GM18873 (cell line): ENCODE results near the gene SLC22A17.
"Not testable (repeated sequence)": the region's sequence is repeated elsewhere in the genome, so short reads cannot be mapped to it uniquely, and the experiment has no call there.

Experiments used
- ATAC-seq: cut with Tn5 transposase; IDR thresholded peaks from one replicate; pipeline ENCODE4 v1.9.1; 2021; ENCODE audit warnings: mild to moderate bottlenecking, moderate library complexity, moderate number of reproducible peaks; ENCODE audit not compliant: unreplicated experiment, low FRiP score

The SLC22A17 gene

DNA sequence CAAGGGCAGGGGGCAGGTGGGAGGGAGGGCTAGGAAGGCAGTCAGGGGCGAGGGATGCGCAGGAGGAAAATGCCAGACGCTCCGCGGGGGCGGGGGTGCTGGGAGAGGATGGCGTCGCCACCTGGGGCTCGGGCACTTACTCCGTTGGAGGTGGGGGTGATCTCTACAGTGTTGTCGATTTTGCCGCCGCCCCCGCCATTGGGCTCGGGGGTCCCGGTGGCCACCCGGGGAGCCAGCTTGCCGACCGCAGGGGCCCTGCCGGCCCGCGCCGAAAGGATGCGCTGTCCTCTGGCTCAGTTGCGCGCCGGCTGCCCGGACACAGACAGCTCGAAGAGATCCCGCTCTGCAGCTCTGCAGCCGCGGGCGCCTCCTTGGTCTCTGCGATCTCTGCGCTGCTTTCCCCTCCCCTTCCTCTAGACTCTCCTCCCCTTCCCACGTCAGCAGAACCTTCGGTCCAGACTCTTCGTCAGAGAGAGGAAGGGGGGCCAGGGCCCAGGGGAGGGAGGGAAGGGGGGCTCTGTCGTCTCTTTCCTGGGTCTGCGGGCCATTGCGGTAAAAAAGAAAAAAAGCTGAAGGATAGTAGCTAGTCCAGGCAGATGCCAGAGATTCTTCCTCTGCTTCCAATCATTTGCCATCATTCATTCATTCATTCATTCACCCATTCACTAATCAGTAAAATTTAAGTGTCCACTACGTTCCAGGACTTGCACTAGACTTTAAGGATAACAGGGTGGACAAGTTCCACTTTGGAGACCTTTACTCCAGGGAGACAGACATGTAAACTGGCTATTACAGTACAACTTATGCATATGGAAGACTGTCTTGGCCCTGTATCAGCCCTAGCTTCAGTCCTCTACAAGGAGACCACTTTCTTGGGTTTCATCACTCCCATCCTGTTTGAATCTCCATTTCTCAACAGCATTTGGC is at the start of gene SLC22A17:
TSS of gene SLC22A17 (minus strand) at position 382 of the 927 bp plus-strand sequence.
- ATAC-seq, result no peak

DNA sequence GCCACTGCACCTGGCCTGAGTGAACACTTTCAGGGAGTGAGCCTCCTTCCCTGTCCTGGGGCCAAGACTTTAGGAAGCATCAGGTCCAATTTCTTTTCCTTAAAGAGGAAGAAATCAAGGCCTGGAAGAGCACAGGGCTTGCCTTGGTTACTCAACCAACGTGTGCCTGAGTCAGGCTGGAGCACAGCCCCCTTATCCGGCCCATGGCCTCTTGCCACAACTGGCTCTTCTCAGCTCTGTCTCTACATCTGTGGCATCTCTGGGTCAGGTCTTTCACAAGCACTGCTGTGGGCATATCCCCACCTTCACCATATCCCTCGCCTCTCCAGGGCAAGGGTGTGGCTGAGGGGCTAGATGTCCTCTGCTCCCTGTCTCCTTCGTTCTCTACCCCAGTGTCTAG is 48.6 kb upstream of the SLC22A17 start:
- no peak for ATAC-seq

DNA sequence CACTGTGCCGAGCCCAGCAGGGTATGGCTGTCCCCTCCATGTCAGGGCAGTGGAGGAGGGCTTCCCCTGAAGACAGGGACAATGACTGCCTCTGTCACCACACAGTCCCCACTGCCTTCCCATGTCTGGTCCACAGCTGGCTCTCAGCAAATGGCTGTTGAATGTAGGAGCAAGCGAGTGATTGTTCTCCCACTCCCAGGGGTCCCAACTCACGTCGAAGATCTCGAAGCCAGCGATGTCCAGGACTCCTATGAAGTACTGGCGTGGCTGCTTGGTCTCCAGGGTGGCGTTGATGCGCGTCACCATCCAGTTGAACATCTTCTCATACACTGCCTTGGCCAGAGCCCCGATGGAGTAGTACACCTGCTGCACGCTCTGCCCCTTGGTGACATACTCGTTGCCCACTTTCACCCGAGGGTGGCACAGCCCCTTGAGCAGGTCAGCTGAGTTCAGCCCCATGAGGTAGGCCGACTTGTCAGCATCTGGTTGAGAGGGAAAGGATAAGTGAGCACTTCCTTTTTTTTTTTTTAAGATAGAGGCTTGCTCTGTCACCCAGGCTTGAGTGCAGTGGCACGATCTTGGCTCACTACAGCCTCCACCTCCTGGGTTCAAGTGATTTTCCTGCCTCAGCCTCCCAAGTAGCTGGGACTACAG is 47.9 kb upstream of the SLC22A17 start:
- ATAC-seq, result not testable (repeated sequence)

DNA sequence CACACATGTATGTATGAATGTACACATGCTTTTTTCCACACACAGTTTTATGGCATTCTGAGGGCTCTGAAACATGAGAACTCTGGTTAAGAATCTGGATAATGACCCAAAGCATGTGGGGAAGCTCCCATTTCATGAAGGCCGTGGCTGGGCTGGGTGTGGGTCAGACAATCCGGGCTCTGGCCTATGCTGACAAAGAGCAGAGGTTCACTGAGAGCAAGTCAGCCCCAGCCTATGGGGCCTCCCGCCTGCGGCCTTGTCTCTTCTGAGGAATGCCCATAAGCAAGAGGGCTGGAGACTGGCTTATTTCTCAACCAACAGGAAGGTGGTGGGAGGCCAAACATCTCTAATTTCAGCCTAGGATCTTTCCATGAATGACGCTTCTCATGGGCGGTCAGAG is 46.9 kb upstream of the SLC22A17 start:
- ATAC-seq, result no peak

DNA sequence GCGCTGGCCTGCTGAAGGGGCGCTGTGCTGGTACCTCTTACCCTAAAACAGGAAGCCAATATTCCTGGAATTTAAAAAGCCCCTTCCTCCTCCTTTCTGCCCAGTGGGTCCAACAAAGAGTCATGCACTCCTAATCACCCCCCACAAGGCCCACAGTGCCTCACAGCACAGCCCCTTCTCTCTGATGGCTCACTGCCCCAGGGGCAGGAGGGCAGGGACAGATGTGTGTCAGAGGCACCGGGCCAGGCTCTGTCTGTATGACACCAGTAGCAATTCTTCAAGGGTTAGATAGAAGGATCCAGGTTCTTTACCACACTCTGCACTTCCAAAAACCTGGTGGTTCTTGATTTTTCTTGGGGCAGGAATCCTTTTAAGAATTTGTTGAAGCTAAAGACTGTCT is 46.4 kb upstream of the SLC22A17 start:
- ATAC-seq, result no peak

DNA sequence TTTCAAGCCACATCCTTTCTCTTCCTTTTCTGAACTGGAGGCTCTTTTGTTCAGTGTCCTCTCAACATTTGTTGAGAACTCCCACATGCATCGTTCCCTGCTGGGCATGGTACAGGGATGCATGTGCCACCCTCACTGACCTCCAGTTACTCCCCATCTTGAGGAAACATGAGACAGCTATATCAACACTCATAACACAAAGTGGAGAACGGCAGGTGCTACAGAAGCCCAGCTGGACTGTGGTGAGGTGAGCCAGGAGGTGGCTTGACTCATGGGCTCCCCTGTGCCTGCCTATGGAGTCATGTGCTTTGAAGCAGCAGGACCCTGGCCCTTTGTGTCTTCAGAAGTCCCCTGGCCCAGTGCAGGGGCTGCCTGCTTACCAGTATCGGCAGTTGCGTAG is 45.7 kb upstream of the SLC22A17 start:
- ATAC-seq, result no peak

DNA sequence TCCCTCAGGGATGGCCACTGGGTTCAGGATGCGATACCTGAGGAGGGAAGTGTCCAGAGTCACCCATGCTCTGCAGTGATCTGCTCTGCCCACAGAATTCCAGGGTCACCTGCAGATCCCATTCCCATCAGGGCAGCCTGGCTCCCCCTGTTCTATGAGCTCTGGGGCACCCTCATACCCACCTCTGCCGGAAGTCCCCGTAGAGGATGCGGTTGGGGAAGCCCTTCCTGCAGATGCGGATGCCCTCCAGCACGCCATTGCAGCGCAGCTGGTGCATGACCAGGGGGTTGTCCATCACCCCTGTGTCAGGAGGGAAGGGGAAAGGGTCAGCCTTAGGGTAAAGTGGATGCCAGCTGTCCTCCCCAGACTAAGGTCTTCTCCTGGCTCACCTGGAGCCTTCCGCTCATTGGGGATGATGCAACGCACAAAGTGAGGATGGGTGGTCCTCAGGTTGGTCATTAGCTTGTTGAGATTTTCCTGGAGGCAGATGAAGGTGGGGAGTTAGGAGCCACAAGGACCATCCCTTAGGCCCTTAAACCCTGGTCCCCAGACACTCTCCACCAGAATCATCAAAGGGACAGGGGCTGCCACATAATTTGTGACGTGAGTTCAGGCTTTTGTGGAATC is 44.2 kb upstream of the SLC22A17 start:
- no peak for ATAC-seq

DNA sequence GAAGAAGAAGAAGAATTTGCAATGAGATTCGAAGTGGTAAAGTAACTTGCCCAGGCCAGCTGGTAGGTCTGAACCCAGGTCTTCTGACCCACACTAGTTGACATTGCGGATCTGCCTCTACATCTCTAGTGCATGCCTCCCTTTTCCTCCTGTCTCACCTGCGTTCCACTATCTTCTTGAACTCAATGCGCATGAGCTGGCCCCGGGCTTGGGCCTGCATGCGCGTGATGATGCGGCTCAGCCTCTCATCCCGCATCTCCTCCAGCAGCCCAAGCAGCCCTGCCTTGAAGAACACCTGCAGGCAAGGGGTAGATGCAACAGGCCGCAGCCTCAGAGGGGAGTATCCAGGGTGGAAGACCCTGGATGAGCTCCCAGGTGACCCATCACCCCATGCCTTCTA is 43.4 kb upstream of the SLC22A17 start:
- no peak for ATAC-seq

DNA sequence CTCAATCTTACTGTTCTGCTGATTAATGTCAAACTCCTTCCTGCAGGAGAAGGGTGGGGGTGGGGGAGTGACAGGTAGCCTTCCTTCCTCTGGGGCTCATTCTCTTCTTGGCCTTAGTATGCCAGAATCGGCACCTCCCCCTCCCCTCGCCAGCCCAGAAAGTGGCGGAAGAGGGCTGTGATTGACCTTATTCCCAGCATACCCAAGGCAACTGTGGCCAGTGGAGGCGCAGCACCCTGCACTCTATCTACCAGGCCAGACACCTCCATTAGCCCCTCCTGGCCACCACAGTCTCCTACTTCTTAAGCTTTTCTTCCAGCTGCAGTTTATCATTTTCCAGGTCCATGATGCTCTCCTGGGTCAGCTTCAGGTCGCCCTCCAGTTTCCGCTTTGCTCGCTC is 39.9 kb upstream of the SLC22A17 start:
- ATAC-seq, result no peak

DNA sequence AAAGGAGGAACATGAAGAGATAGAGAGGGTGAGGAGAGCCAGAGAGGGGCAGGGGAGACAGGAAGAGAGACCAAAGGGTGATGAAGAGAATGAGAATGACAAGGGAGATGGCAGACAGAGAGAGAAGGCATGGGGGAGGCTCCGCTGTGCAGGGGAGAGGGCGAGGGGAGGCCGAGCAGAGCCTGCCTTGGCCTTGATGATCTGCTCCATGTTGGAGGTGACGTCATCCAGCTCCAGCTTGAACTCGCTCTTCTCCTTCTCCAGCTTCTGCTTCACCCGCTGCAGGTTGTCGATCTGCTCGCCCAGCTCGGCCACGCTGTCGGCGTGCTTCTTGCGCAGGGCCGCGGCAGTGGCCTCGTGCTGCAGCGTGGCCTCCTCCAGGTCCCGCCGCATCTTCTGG is 37.2 kb upstream of the SLC22A17 start:
- ATAC-seq, result not testable (repeated sequence)

DNA sequence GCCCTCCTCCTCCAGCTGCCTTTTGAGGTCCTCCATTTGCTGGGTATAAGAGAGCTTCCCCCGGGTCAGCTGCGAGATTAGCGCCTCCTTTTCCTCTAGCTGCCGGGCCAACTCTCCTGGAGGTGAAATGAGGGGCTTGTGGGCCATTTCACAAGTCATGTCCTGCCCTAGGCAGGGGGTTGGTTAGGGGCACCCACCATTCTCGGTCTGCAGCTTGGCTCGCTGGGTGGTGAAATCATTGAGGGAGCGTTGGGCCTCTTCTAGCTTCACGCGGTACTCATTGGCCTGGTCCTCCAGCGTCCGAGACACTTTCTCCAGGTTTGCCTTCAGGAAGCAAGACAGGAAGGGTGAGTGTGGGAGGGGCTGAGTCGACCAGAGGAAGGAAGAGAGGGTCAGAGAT is 36.7 kb upstream of the SLC22A17 start:
- no peak for ATAC-seq

DNA sequence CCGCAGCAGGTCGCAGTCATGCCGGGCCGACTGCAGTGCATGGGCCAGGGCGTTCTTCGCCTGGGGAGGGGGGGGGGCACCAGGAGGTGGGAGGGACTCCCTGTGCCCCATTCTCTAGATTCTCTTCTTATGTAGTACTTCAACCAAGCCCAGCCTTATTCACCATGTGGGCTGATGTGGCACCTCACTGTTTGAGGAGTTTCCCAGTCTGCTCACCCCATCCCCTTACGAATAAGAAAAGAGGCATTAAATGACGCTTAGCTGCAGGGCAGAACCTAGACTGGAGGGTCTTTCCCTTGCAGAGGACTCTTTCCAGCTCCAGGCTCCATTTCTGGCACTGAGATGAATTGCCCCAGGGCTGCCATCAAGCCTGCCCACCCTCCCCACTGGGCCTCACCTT is 36.3 kb upstream of the SLC22A17 start:
- ATAC-seq, result no peak

DNA sequence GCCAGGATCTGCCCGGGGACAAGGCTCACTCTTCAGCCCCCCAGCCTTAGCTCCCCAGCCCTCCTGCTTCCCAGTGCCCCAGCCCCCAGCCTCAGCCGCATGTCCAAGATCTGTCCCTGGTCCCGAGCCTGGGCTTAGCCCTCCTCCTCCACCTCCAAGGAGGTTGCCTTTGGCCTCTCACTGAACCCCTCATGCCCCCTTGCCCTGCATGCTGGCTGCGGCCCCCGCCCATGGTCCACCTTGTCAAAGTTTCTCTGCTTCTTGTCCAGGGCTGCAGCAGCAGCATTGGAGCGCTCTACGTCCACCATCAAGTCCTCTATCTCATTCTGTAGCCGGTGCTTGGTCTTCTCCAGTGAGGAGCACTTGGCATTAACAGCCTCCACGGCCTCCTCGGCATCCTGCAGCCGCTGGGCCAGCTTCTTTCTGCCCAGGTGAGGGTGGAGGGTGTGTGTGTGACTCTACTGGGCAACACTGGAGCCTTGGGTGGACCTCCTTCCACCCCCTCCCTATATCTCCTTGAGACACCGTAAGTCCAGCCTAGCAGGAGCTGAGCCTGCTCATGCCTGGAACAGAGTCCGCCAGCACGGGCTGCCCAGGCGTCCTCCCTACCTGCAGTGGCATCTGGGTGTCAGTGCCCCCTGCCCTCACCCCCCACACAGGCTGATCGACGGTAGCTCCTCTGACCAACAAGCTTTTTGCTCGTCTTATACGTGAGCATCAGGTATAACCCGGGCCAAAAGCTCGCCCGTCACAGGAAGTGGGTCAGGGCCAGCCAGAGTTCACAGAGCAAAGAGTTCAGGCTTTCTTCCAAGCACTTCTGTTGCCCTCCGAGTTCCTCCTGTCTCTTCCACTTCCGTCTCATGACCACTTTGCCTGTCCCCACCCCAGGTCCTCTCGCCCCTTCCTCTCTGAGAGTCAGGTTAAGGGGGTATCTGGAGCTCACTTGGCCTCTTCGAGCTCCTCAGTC is 35.5 kb upstream of the SLC22A17 start:
- ATAC-seq, result no peak

DNA sequence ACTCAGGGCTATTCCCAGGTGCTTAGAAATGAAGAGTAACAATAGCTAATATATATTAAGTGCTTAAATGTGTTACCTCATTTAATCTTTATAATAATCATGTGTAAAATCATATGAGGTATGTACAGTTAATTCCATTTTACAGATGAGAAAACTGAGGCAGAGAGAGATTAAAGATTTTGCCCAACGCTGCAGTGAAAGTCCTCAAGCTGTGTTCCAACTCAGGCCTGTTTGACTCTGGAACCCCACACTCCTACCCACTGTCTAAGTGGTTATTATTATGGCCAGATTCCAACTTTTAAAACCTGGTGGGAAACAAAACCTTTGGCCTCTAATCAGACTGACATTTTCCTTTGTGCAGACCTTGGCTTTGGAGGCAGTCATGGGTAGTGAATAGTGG is 34.3 kb upstream of the SLC22A17 start:
- no peak for ATAC-seq

DNA sequence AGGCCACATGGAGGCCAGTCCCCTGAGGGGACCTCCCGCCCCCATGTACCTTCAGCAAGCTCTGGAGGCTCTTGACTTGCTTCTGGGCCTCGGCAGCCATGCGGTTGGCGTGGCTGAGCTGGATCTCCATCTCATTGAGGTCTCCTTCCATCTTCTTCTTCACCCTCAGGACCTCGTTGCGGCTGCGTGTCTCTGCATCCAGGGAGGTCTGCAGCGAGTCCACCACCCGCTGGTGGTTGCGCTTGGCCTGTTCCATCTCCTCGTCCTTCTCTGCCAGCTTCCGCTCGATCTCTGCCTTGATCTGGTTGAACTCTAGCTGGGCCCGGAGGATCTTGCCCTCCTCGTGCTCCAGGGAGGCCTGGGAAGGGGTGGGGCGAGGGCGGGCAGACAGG is 33.6 kb upstream of the SLC22A17 start:
- not testable (repeated sequence) for ATAC-seq

DNA sequence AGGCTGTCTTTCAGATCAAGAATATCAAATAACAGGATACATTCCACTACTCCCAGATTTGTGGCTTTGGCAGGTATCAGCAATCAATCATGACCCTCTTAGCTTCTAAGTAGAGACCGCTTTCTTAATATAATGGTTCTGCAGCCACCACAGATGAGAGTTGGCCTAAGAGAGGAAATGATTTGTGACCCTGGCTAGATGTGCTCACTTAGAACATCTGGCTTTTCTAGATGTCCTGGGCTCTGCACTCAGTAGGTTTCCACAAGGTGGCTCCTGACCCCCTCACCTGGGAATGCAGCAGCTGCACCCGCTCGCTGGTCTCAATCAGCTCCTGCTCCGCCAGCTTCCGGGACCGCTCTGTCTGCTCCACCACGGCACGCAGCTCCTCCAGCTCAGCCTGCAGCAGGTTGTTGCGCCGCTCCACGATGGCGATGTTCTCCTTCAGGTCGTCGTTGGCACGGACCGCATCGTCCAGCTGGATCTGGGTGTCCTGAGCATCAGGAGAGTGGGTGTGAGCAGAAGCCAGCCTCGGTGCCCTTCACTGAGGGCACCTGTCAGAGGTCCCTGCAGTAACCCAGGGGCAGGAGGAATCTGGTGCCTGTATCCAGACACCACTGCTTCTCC is 33.1 kb upstream of the SLC22A17 start:
- ATAC-seq, result no peak

DNA sequence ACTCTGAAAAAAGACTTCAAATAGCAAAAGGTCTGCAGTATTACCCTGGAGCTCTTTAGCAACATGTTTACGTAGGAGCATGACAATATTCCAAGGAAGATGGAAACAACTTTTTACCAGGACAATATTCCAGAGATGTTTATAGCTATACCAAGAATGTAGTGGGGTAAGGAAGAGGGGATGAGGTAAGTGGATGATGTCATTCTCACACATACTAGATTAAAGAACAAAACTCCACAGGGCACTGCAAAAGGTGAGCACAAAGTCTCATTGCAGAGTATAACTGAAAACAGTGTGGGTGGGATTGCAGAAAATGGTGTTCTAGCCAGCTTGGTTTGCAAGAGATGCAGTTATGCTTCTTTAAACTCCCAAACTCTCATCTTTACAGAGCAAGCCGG is 32.6 kb upstream of the SLC22A17 start:
- no peak for ATAC-seq

DNA sequence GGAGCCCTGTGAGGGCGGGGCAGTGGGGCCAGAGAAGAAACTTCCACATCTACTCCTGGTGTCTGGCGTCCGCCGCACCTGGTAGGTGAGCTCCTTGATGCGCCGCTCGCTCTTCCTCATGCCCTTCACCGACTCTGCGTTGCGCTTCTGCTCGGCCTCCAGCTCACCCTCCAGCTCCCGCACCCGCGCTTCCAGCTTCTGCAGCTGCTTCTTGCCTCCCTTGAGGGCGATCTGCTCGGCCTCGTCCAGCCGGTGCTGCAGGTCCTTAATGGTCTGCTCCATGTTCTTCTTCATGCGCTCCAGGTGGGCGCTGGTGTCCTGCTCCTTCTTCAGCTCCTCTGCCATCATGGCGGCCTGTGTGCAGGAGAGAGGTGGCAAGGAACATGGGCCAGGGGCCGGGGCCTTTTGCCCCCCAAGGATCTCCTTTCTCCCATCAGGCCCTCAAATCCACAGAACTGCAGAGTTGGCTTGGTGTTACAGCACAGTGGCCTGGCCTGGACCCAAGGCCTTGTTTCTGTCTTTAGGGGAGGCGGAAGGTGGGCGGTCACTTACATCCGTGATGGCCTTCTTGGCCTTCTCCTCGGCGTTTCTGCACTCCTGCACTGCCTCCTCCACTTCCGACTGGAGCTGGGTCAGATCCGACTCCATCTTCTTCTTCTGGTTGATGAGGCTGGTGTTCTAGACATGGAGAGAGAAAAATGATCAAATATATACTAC is 31.8 kb upstream of the SLC22A17 start:
- ATAC-seq, result no peak

DNA sequence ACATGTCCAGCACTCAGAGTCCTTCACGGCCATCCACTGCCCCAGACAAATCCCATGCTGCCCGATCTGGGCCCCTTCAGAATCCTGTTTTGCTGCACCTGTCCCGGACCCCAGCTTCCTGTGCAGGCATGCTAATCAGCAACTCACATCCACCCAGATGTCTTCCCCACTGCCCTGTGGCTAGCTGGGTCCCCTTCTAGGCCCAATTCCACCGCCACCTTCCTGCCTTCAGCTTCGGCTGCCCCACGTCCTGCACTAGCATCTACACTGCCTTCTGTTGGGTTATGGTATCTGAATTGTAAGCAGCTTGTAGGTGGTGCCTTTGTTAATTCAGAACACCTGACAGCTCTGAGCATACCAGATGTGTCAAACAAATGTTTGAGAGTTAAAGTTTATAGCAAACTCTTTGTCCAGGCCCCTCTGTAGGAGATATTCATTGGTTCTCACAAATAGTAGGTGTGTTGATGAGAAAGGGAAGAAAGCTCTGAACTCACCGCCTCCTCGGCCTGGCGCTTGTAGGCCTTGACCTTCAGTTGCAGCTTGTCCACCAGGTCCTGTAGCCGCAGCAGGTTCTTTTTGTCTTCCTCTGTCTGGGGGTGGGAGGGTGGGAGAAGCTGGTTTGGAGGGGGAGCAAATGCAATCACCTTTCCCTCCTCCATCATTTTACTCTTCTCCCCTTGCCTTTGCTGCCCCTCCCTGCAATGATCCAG is 30.2 kb upstream of the SLC22A17 start:
- no peak for ATAC-seq
